ENCODE results near the gene TMOD3. TPM values are rescaled to one million over a fixed set of nuclear protein-coding genes. Genes with fewer than 3 reads are reported as not detected.

The TMOD3 gene
- polyA plus RNA-seq, 2 of the 4 experiments (the other 2 are of a cell fraction) = 57.5 to 111 TPM

- peaks cover 7% of the 10 kb centered on the region for H3K9me3 ChIP-seq
- H3K4me2 ChIP-seq = no peak overlapping the region
- CTCF ChIA-PET = interaction anchor here (1.0 to 1.1 kb wide), 2 partner anchors 40 to 72 kb away, joined by 3 to 4 read pairs; no protein-coding TSS in a partner anchor
- FAIRE-seq (no peak), ATAC-seq (no peak), DNase-seq (ENCODE audit: low read depth in 1 of 2, low spot score in 1 of 2) (no peak)
- H3K4me3 ChIP-seq = no peak overlapping the region
- no peak overlapping the region for H3K27ac ChIP-seq
- POLR2A ChIA-PET = no interaction called here
- TF ChIP-seq EHMT2 (IDR thresholded peaks at IDR 0.05; ENCODE audit: low read depth) = no peak
- TF ChIP-seq GATA3 (IDR thresholded peaks at IDR 0.05; ENCODE audit: borderline replicate concordance) = no peak
- no peak for TF ChIP-seq POLR2A (IDR thresholded peaks at IDR 0.05; ENCODE audit: low read length)
- no peak for TF ChIP-seq TFCP2L1 (CRISPR knock-in tag; IDR thresholded peaks at IDR 0.05)
- TF ChIP-seq JUN (IDR thresholded peaks at IDR 0.05) = no peak
- no peak for TF ChIP-seq CHD2 (IDR thresholded peaks at IDR 0.05; ENCODE audit: low read length, partially characterized antibody)
- TF ChIP-seq ZC3H11A (IDR thresholded peaks at IDR 0.05) = no peak
- TF ChIP-seq RARB (CRISPR knock-in tag; IDR thresholded peaks at IDR 0.05) = no peak
- no peak for TF ChIP-seq CBX8 (IDR thresholded peaks at IDR 0.05)
- TF ChIP-seq ZFP36 (IDR thresholded peaks at IDR 0.05; ENCODE audit: borderline replicate concordance, partially characterized antibody) = no peak
- TF ChIP-seq RNF2 (IDR thresholded peaks at IDR 0.05; ENCODE audit: borderline replicate concordance, low read depth) = no peak
- no peak for TF ChIP-seq E2F6 (IDR thresholded peaks at IDR 0.05; ENCODE audit: borderline replicate concordance, low read depth)
- no peak for TF ChIP-seq MAX (IDR thresholded peaks at IDR 0.05)
- TF ChIP-seq CHD4 (IDR thresholded peaks at IDR 0.05; ENCODE audit: borderline replicate concordance) = no peak
- TF ChIP-seq NR3C1 (IDR thresholded peaks at IDR 0.05) = no peak
- TF ChIP-seq KDM1A (IDR thresholded peaks at IDR 0.05; ENCODE audit: low read depth) = no peak
- TF ChIP-seq NPAS2 (CRISPR knock-in tag; IDR thresholded peaks at IDR 0.05; ENCODE audit: borderline replicate concordance) = no peak
- no peaks in the 10 kb centered on the region for H3K4me1 ChIP-seq
Observed at GRCh38 chr15:51816611-51817010, 12.8 kb upstream of the TMOD3 start.

DNA sequence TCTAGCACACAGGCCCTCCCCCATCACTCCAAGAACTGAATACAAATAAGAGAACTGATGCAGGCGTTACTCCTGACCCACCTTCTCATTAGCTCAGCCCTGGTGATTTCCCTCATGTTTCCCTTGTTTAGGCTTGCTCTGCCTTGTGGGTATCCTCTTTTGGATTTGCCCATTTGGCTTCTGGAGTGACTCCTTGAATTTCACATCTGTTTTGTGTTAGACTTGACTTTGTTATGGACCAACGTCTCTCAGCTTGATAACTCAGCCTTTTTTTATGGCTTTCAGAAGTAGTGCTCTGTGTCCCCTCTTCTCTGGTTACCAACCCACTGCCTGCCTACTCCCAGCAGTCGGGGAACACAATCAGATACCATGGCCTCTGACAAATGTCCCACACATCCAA is 11.3 kb upstream of the TMOD3 start:
- DNase-seq (ENCODE audit: low read depth in 1 of 2, low spot score in 1 of 2) = no peak
- Histone ChIP-seq H3K4me3 (no peak overlapping the region), H3K4me2 (no peak overlapping the region), H3K4me1 (no peaks in the 10 kb centered on the region), H3K9me3 (peaks cover 10% of the 10 kb centered on the region), H3K27ac (no peak overlapping the region)
- ATAC-seq = no peak
- TF ChIP-seq FOXS1 (CRISPR knock-in tag; IDR thresholded peaks at IDR 0.05) (no peak), BHLHE40 (IDR thresholded peaks at IDR 0.05; ENCODE audit: low read depth, low read length) (no peak), SREBF2 (IDR thresholded peaks at IDR 0.05) (no peak), ZC3H11A (IDR thresholded peaks at IDR 0.05) (no peak), FOSL2 (IDR thresholded peaks at IDR 0.05) (no peak), FOSL2 (CRISPR knock-in tag; IDR thresholded peaks at IDR 0.05) (no peak), CHD2 (IDR thresholded peaks at IDR 0.05; ENCODE audit: low read length, partially characterized antibody) (no peak)
- POLR2A ChIA-PET = interaction anchor here (0.6 kb wide), 1 partner anchor 434 kb away, joined by 3 read pairs; no protein-coding TSS in a partner anchor
- WGBS (ENCODE audit: missing lambda C conversion rate) = 81% methylated on average over 3 of the region's 3 CpGs
- FAIRE-seq = no peak
- CTCF ChIA-PET = no interaction called here

DNA sequence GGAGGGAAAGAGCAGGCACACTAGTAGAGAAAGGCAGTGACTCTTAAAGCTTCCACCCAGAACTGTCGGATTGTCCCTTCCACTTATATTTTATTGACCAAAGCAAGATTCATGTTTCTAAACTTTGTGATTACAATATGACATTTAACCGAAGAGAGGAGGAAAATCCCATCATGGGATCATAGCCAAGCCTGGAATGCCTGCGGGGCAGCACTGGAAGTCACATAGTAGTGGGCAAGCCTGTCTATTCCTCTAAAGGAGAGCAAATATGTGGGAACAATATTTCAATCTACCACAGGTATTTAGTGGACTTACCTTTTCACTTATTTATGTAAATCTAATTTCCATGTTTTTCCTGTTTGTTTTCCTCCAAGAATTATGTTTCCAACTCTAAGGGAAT is 3.8 kb upstream of the TMOD3 start:
- ATAC-seq (no peak), FAIRE-seq (no peak), DNase-seq (ENCODE audit: low read depth in 1 of 2, low spot score in 1 of 2) (no peak)
- Histone ChIP-seq H3K4me1 (peaks cover 14% of the 10 kb centered on the region; the same call in 2 of the 3 replicates), H3K4me3 (no peak overlapping the region), H3K4me2 (no peak overlapping the region), H3K9me3 (peaks cover 10% of the 10 kb centered on the region), H3K27ac (no peak overlapping the region)
- WGBS (ENCODE audit: missing lambda C conversion rate) = 63% methylated on average over 3 of the region's 3 CpGs
- no peak for TF ChIP-seq E2F6 (IDR thresholded peaks at IDR 0.05; ENCODE audit: borderline replicate concordance, low read depth)
- no peak for TF ChIP-seq ZSCAN20 (CRISPR knock-in tag; IDR thresholded peaks at IDR 0.05)
- no peak for TF ChIP-seq RFX5 (IDR thresholded peaks at IDR 0.05)
- TF ChIP-seq, protein P1, sequence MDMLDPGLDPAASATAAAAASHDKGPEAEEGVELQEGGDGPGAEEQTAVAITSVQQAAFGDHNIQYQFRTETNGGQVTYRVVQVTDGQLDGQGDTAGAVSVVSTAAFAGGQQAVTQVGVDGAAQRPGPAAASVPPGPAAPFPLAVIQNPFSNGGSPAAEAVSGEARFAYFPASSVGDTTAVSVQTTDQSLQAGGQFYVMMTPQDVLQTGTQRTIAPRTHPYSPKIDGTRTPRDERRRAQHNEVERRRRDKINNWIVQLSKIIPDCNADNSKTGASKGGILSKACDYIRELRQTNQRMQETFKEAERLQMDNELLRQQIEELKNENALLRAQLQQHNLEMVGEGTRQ (IDR thresholded peaks at IDR 0.05) = no peak
- ChIA-PET POLR2A (no interaction called here), CTCF (interaction anchor here (1.3 to 5.0 kb wide), 7 partner anchors 11 to 49 kb away, joined by 3 to 24 read pairs (median 5); no protein-coding TSS in a partner anchor)
